ENCODE results near the gene ITGB8.

DNA sequence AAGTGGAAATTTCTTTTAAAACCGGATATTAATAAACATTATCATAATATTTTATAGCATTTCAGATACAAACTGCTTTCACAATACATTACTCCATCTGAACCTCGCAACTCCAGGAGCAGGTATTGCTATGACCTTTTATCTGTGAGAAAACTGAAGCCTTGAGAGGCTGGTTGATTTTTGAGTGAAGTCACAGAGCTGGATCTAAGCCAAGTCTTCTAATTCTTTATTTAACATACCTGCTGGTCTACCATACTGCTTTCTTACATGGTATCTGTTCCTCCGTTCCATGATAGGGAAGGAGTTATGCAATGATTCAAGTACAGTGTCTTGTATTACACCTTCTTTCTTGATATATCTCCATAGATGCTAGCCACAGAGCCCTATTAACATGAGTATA lies 37.4 kb upstream of the ITGB8 start:
- TF ChIP-seq, protein P1, sequence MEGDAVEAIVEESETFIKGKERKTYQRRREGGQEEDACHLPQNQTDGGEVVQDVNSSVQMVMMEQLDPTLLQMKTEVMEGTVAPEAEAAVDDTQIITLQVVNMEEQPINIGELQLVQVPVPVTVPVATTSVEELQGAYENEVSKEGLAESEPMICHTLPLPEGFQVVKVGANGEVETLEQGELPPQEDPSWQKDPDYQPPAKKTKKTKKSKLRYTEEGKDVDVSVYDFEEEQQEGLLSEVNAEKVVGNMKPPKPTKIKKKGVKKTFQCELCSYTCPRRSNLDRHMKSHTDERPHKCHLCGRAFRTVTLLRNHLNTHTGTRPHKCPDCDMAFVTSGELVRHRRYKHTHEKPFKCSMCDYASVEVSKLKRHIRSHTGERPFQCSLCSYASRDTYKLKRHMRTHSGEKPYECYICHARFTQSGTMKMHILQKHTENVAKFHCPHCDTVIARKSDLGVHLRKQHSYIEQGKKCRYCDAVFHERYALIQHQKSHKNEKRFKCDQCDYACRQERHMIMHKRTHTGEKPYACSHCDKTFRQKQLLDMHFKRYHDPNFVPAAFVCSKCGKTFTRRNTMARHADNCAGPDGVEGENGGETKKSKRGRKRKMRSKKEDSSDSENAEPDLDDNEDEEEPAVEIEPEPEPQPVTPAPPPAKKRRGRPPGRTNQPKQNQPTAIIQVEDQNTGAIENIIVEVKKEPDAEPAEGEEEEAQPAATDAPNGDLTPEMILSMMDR (IDR thresholded peaks at IDR 0.05) = no peak
- no peak for TF ChIP-seq POLR2A (IDR thresholded peaks at IDR 0.05)
- no peak for TF ChIP-seq POLR2AphosphoS5 (IDR thresholded peaks at IDR 0.05; ENCODE audit: insufficient read depth in 1 of 2, low read depth in 1 of 2)

All from vagina (tissue), 2 donors.